Right hindlimb (tissue), 1 donor: ENCODE measurements around the gene JARID2.

Experiments used
- DNase-seq: peaks from one replicate; pipeline ENCODE4 v3.0.0-alpha.2; 2018

Gene JARID2

DNA sequence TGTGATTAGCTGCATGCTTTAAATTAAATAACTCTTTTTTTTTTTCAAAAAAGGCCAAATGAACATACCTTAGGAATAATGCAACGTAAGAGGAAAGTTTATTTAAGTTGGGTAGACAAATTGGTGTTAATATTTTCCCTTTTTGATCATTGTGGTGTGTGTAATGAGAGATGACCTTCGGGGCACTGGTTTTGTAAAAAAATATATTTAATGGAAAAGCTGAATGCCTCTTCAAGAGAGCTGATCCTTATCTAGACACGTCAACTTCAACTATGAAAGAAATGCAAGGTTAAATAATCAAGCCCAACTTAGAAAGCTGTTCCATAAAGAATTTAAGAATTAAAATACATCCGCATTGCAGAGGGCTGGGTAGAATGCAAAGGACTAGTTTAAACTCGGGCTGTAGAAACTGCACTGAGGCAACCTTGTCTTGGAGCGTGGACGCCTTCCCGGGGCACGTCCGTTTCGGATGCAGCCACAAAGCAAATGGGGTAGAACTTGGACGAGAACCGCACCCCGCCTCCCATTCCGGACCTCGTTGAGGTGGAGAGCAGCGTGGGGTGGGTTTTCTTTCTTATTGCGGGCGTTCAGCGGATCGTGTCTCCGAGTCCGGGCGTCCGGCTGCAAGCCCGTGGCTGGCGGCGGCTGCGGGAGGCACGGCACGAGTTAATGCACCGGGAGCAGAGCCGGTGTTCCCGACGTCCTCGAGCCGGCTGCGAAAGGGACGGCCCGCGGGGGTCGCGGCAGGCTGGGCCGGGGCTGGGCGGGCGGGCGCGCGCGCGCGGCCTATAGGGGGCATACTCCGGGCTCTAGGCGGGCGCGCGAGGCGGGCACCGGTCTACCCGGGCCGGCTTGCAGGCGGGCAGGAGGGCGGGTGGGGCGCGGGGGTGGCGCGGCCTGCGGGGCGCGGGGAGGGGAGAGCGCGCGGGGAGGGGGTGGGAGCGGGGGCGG is 1.9 kb downstream of the JARID2 start:
- DNase-seq, result peak; percentile 73

DNA sequence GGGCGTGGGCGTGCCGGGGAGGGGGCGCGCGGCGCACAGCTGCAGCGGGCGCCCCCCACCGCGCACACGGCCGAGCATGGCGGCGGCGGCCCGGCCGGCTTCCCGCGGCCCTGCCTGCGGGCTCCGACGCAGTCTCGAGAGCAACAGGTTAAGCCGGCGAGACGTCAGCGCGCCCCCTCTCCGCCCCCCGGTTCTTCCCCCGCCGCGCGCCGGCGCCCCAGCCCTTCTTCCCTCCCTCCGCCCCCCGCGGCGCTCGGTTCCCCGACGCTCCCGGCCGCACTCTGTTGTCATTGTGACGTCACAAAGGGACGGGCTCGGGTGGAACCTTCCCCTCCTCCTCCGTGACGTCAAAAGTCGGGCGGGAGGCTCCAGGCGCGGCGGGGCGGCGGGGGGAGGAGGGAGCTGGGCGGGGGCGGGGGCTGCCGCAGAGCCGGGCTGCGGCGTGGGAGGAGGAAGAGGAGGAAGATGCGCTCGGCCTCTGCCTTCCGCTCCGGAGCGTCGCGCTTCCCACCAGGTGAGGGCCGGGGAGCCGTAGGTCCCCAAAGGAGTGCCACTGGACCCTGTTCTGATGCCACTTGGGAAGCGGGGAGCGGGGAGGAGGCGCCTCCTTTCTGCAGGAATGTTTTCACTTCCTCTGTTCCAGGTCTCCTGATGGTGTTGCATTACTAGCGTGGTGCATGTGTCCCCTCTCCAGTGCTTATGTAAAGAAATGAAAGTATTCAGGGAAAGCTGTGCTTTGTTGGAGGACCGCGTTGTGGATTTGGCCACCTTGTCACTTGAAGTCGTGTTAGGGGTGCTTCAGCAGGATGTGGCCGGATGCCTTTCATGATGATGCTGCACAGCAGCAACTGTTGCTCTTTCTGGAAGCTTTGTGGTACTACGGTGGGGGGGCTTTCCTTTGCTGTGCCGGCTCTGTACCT is 2.8 kb downstream of the JARID2 start:
- DNase-seq, result peak; percentile 96

DNA sequence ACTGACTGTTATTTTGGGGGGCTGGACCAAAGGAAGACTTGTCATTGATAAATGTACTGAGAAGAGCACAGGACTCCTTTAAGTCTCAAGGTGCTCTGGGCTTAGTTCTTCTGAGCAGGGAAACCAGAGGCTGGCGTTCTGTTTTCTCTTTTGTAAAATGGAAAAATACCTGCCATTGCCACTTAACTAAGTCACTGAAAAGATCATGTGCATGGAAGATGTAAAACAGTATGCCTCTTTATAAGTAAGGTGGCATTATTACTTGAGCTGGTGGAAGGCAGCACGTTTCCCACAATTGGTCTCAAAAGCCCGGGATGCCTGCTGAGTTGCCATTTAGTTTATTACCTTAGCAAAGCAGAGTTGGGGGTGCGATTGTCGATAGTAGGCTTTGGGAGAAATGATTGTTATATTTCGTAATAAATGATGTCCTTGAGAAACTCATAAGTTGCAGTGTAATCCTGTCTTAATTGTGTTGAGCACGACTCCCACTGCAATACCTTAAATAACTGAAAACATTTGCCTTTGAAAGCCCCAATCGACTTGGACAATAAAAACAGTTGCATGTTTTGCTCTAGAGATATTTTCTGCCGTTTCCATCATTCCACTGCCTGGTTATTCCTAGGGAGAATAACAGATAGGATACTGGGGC is 3.6 kb downstream of the JARID2 start:
- no peak for DNase-seq

DNA sequence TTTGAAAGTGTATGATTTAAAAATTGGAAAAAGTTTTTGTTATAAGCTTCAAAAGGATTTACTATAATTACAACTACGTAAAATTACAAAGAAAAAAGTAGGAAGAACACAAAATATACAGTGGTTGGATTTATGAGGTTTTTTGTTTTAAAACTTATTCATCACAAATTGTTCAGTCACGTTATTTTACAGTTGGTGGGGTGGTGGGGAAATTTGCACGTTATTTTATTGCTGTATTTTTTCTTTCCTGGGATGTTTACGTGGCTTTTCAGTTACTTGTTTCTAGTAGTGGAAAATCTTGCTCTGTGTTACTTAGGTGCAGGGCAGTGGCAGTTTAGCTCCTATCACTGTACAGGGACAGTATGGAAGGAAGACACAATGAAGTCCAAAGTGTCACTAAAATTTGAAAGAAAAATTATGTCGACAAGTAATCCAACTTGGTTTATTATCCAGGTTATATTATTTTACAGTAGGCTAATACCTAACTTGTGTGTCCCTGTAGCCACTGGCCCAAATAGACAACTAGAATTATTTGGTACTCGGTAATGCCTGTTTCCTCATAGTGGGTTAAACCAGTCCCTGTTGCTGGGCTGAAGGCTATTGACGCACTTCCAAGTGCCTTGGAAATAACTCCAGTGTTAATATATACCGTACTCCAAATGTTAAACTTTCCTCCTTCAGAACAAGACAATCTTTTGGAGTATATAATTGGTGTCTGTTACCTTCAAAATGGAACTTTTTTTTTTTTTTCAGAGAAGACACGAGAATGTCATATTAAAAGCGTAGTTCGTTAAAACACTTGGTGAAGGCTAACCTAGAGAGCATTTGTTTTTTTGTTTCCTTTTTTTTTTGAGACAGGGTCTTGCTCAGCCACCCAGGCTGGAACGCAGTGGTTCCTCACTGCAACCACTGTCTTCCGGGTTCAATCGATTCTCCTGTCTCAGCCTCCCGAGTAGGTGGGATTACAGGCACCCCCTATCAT is 4.6 kb downstream of the JARID2 start:
- DNase-seq, result no peak

DNA sequence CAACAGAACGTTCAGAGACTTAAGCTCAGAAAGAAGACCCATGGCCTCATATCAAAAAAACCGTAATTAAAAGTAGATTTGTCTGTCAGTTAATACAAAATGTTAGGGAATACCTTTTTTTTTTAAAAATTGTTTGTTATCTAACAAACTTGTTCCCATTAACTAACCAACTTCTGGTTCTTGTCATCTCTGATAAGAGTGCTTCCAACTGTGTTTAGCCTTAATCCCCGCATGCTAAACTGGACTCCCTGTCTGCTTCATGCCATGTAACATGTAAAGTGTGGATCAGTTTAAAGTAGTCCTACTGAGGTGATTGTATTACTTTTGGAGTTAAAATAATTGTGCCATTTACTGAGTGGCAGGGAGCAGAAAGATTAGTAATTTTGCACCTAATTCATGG is 6.3 kb downstream of the JARID2 start:
- DNase-seq, result no peak

DNA sequence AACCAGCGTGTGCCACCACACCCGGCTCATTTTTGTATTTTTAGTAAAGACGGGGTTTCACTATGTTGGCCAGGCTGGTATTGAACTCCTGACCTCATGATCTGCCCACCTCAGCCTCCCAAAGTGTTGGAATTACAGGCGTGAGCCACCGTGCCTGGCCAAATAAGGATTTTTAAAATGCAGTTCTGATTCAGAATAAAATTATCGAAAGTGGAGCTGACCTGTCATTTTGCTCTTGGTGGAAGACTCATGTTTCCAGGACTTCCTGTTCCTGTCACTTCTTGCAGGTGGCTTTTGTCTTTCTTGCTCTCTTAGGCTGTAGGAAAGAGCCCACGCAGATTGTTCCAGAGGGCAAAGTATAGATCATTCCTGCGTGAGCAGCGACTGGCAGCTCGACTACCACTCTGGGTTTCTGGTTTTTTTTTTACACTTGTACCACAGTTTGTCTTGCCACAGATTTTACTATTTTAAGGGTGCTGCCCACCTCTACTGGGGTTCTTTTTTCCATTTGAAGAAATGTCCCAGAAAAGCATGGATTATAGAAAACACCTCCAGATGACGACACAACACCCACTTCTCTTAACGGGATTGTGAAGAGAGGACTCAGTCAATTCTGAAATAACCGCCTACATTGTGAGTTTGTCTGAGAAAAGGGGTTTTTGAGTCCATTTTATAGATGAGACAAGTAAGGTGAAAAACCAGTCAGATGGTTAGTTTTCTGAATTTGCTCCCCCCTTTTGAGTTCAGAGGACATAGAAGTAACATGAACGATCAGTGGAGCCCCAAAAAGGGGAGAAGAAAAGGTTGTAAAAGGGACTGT is 7.5 kb downstream of the JARID2 start:
- DNase-seq, result no peak

DNA sequence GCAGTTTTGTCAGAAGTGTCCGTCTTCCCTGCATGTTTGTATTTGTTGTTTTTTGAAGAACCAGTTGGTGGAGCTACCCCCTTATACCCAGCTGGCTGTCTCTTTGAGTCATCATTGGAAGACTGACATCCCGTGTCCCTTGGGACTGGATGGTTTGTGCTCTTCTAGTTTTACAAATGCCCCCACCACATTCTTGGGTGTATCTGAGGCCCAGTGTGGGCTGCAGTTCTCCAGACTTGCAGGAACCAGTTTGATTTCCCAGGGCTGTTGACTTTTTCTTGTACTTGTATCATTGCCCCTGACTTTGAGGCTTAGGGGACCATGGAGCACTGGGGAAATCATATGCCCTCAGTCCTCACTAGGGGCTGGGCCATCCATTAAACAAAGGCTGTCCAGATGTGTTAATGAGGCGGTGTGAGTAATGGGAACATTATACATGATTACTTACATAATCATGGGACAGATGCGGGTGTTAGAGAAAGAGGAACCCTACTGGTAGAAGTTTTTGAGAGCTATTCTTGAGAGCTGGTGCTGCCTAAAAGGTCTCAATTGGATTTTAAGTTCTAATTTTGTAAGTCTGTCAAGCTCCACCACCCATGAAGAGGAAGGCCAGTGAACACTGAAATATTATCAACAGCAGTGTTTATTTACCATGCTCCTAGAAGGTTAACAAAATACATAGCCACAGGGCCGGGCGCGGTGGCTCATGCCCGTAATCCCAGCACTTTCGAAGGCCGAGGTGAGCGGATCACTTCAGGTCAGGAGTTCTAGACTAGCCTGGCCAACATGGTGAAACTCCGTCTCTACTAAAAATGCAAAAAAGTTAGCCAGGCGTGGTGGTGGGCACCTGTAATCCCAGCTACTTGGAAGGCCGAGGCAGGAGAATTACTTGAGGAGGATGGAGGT is 8.5 kb downstream of the JARID2 start:
- no peak for DNase-seq

DNA sequence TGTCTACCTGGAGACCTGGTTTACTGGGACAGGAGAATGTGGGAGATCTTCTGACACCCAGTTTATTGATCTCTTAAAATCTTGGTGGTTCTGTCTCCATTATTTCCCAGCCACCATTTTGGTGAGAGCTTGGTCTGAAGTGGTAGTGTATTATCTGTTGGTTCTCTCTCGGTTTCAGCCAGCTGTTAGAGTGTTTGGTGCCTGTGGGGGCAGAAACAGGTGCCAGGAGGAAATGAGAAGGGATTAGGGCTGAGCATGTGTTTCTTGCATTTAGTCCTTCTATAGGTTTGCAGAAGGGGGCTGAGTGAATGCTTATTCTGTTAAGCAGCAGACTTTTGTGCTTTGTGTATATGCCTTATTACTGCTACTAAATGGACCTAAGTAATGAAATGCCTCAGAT is 9.6 kb downstream of the JARID2 start:
- peak; percentile 68 for DNase-seq

DNA sequence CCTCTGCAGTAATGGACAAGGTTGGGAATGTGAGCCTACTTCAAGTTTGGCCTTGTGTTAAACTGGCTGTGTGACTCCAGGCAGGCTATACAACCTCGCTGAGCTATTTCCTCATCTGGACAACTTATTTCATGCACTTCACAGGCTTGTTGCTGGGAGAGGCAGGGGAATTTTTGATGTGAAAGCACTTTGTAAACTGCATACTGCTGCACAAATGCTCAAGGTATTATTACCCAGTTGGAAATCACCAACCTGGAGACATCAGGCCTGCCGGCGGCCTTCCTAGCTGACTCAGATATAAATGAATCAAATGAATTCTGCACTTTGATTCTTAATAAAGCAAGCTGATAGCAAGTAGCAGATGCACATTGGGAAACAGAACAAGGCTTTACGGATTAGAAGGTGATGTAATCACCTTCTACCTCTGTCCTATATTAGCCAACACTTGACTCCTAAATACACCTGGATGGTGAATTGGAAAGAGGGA is 10.1 kb downstream of the JARID2 start:
- no peak for DNase-seq

DNA sequence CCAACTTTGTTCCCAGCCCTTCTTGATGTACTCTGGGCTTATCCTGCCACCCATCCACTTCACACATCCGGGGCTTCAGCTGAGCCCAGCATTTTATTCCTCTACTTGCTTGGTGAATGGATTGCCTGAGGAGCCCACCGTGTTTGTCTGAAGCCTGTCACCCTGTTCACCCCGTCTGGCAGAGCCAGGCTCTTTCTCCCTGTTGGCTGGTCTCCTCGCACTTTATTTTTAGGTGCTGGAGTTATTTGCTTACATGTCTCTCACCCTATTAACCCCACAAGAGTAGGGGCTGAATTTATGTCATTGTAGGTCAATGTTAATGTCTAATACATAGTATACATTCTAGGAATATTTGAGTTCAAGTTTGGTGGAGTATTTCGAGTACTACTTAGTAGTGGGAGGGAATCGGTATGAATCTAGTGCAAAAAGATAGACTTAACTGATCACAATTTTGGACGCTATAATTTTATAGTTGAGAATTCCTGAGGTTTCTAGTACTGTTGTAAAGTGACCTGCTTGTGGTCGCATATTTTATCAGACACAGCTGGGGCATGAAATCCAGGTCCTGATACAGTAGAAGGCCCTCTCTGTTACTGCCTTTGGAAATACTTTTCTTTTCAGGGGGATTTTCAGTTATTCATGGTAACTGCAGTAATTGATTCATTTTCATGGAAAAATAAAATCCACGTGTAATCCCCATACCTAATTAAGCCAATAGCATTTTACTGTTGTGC is 10.8 kb downstream of the JARID2 start:
- no peak for DNase-seq

DNA sequence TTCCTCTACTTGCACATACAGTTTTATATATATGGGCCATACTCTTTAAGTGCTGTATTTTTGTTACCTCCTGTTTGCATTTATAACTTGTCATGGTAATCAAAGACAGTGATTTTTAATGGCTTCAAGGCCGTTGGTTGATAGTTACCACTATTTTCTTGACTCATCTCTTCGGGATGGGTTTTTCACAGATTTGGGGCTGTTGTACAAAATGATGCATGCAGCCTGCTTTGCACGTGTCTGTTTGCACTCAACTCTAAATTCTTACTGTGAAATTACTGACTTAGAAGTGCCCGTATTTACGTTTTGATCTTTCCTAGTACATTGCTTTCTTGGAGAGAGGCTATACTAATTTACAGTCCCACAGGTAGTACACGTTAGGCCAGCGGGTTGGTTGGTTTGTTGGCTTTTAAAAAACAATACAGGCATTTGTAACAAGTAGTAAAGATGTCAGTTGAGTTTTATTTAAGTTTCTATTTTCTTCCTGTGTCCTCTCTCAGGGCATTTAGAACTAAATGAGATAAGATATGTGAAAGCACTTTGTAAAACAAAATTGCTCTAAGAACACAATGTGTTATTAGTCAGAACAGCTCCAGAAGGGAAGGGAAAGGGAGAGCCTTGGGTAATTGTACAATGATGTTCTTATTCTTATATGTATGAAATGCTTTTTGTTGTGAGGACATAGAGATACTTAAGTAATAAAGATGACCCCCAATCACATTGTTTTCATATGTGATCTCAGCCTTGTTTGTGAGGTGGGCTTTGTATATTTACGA is 11.7 kb downstream of the JARID2 start:
- no peak for DNase-seq

DNA sequence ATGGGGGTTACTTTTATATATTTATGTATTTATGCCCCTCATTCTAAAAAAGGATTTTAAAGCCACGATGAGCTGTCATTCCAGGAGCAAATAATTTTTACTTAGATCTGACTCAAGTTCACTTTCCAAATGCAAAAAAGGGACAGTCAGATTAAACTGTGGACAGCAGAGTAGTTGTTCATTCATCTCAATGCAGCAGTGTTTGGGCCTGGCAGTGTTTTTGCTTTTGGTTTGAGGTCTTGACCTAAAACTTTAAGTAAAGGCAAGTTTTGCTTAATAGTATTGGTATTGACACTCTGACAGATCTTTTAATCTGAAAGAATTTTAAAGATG is 13.9 kb downstream of the JARID2 start:
- DNase-seq, result no peak

DNA sequence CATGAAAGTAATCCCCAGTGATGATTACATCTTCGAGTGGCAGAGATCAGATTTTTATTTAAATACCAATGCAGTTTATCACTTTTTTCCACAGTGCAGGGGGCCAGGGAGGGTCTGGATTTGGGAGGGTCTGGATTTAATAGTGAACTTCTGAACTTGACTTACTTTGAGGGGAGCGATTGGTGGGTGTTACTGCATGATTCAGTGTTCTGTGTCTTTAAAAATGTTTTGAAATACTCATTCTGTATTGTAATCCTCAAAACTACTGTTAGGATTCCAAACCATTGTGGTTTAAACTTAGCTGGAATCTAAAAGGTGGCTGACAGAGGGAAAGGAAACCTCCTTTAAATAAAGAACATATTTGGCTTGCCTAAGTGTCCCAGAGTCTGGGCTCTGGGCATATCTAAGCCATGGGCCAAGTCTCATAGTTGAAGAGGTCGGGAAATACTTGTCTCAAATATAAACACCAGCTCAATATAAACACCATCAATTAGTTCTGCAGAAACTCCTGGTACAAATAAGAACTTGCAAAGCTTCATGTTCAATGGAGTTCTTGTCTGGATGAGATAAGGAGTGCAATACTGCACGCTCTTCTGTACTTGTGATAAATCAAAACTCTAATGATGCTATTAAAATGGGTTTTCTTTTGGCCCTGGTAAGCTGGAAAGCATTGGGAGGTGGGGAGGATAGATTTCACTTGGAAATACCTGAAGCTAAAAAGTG is 14.4 kb downstream of the JARID2 start:
- no peak for DNase-seq

DNA sequence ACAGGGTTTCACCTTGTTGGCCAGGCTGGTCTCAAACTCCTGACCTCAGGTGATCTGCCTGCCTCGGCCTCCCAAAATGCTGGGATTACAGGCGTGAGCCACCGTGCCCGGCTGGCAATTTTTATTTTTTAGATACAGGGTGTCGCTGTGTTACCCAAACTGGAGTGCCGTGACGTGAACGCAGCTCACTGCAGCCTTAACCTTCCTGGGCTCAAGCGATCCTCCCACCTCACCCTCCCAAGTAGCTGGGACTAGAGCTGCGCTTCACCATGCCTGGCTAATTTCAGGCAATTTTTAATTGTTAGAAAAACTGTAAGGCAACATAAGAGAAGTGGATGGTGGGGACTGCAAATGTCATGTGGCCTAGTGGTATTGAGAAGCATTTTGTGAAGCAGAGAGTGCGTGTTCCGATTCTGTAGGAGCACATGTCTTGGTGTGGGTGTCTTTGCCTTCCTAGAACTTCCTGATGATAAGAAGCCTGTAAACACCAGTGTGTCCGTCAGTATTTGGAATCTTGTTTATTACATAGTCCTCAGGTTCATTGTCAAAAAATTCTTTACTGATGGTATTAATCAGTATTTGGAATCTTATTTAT is 18.0 kb downstream of the JARID2 start:
- DNase-seq, result no peak

DNA sequence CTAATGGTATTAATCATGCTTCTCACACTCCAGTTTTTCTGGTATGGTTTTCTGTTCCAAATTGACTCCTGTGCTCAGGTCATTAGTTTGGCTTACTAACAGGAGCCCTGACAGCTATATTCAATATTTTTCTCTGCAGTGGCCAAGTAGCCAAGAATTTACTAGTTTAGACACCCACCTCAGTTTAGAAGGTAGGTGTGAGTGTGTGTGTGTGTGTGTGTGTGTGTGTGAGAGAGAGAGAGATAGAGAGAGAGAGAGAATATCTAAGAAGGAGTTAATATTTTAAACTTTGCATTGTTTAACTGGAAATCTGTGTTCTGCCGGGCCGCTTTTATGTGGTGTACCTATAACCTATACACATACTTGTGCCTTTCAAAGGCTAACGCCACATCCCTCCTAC is 18.5 kb downstream of the JARID2 start:
- DNase-seq, result no peak

DNA sequence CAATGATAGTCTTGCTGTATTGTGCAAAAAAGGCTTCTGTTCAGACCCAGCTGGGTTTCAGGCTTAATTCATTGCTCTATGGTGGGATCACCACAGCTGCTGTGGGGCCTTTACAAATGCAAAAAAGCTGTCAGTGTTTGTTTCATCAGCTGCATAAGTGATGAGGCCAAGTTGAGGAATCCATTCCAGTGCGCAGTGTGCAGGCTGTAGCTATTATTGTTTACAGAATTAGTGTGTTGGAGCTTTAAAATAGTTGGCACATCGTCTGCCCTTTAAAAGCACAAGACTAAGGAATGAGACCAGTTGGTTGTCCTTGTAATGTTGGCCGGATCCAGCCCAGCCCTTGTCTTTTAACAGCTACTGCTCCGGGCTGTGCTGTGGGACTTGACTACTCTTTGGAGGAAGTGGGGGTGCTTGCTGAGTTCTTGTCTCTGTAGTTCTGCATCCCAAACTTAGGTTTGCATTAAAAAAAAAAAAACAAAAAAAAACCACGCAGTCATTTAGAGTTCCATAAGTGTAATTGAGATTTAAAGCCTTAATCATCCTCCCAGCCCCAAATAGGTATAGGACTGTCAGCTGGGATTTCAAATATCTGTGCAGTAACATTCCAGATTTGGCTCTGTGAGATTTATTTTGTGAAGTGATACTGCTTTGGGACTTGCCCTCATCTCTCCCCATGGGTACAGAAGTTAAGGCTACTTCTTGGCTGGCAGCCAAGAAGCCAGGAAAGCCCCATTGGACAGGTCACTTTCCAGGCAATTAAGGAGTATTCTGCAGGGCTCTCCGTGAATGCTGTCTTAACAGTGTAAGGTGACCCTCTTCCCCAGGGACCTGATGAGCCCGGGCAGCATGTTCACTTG is 19.3 kb downstream of the JARID2 start:
- DNase-seq, result peak; percentile 84
